ENCODE measurements around the gene IBSP.
A peak's percentile ranks its signal among the peaks of the same experiment; 100 is the strongest.

The IBSP gene

DNA sequence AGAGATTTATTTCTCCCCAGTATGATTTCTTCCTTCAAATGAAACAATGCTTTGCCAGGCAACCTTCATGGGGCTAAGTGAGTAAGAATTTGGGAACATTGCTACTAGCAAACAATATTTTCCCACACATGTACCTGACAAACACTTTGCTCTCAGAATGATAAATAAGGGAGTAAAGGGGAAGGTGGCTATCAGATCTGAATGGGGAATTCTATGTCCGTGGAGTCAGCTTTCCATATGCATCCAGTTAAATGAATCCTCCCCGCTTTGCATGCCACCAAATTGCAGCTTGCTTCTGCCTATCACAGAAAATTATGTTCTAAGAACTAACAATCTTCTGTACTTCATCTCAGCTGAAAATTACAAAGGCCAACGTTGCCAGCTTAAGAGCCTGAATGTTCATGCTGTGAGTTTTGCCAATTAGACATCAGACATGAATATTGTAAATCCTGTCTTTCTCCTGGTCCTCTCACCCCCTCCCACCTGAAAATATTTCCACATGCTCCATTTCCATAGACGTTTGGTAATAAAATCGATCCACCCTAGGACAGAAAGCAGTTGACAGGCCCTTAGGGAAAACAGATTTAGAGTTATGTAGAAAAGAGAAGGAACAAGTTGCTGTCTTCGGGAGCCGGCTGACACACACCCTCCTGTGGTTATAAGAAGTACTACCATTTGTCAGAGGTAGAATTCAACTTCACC is 39.7 kb downstream of the IBSP start:
- peak; percentile 25 for DNase-seq

DNA sequence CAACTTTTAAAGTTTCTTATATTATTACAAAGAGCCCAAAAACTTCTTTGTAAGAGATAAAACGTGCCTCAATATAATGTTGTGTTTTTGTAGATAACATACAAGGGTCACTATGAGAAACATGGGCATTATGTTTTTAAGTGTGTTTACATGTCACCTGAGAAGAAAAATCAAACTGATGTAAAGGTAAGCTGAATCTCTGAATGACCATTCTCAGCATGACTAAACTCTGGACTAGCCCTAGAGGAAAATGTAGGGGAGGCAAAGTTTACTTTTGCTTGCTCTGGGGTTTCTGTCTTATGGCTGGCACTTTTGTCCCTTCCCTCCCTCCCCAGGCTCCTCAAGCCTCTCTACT is 40.2 kb downstream of the IBSP start:
- DNase-seq: no peak

DNA sequence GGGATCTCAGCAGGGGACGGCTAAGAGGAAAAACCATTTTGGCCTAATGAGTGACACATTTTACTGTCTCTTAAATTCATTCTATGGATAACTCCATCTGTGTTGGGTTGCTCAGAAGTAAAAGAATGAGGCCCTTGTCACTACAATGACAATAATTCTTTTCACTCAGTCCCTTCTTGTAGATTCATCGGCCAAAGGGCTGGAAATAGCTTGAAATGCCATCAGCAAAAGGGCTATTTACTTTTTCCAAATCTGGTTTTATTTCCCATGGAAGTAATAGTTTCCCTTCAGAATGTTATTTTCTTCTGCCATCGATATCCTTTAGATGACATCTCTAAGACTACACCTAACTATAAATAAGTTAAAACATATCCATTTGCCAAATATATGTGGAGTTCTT is 40.8 kb downstream of the IBSP start:
- DNase-seq: no peak

DNA sequence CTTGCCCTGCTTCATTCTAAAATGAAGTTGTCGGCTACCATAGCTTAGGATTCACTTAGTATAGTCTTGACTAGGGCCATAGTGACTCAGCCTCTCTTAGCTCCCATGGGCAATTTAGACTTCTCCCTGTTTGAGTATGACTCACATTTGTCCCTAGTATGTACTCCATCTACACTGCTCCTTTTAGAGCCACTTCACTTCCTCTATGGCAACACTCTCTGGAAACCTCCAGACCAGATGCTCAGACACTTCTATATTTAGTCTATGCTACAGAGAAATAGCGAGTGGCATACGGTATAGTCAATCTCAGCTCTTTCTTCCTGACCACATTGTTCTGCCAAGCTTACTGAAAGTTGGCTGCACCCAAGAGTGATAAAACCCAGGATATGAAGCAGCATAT is 44.6 kb downstream of the IBSP start:
- no peak for DNase-seq

DNA sequence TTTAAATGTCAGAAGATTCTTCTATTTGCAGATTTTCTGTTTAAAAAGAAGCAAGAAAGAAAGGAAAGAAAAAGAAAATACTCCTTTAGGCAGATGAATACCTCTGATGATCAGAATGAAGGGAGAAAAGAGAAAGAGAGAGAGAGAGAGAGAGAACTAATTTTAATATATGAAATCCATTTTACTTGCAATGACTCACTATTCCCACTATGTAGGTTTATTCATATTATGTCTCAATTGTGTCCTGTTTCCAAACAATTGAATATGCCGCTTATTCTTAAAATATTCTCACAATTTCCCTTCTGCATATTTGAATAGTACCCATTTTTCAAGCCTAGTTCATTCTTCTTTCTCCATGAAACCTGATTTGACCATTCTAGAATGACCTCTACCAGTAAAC is 45.1 kb downstream of the IBSP start:
- DNase-seq: no peak

DNA sequence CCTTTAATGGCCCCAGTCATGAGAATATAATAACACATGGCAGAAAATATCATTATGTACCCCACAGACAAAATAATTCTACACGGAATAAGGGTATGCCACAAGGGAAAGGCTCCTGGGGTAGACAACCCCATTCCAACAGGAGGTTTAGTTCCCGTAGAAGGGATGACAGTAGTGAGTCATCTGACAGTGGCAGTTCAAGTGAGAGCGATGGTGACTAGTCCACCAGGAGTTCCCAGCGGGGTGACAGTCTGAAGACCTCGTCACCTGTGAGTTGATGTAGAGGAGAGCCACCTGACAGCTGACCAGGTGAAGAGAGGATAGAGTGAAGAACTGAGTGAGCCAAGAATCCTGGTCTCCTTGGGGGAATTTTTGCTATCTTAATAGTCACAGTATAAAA is 46.9 kb downstream of the IBSP start:
- no peak for DNase-seq

DNA sequence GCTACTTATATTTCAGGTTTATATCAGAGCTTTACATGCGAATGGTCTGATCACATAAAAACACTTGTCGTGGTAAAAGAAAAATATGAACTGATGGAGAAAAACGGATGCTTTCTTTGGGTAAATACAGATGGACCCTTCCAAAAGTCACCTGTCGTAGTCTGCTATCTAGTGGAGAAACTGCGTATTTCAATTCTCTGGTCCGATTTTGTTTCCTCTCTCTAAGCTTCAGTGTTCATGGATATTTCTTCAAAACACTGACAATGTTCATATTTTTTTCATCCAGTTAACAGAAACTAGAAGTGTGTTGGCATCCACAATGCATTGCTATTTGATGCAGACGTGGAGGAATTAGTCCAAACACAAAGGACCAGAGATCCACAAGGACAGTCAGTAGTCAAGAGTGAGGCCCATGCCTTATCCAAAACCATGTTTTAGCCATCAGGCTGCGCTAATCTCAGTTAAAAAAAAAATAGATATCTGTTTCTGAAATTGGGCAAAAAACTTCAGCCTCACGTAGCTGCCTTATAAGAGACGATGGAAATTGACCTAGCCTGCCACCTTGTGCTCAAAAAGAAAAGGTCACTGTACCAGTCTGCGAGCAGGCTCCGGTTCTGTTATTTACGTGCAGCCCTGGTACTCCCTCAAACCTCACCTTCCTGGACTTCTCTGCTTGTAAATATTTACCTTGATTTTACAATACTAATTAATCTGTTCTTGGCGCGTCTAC is 49.4 kb downstream of the IBSP start:
- DNase-seq: peak; percentile 51

DNA sequence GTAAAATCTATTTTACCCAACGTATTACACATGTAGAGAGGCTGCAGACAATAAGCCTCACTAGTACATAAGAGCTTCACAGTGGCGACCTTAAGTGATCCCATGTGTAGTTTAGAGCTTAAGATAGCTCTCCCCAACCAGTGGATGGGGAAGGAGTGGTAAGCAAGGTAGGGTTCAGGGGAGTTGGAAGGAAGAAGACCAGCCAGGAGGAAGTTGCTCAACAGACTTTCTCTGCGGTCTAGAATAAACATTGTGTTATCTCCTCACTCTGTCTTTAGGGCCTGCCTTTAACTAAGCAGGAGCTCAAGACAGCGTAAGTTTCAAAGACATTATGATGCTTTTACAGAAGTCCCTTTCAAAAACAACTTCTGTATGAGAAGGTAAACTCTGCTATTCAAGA is 50.3 kb downstream of the IBSP start:
- no peak for DNase-seq

DNA sequence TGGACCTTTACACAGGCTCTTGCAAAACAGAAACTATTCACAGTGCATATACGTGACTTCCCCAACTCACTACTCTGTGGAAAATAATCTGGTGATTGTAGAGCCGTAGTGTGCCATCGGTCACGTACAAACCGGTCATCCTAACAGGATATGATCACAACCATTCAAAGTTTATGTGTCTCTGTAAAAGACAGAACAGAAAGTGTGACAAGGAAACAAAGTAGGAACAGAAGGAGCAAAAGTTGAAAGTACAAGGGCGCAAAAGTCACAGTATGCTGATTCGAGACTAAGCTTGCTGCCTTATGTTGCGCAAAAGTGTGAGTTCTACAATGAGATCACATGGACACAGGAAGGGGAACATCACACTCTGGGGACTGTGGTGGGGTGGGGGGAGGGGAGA is 52.0 kb downstream of the IBSP start:
- DNase-seq: no peak

DNA sequence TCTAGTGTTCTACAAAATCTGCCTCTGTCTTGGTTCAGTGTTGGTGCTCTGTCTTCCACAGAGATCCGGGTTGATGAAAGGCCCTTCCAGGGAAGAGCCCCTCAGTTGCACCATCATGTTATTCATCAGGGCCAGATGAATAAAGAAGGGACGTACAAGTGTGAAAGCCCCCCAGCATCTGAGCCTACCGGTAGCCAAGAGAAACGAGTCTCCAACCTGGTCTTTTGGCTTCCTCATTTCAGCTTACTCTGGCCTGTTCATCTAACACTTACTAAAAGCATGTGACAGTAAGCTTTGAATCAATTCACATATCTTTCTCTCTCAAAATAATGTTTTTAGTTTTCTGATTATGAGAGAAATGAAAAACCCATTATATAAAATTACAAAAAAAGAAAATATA is 52.6 kb downstream of the IBSP start:
- DNase-seq: no peak

DNA sequence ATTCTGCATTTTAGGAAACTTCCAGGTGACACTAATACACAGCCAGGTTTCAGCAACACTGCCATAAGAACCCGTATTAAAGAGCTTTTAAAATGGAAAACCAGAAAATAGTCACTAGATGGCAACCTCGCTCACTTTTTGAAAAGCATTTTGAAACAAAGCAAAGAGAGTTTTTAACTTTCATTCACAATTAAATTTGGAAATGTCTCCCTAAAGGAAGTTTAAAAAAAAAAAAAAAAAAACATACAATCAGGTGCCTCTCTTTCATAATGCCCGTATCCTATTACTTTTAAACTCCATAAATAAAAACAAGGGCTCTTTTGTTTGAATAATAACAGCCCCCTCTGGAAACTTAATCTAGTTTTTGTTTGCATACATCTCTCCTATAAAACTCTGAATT is 53.8 kb downstream of the IBSP start:
- DNase-seq: peak; percentile 24

DNA sequence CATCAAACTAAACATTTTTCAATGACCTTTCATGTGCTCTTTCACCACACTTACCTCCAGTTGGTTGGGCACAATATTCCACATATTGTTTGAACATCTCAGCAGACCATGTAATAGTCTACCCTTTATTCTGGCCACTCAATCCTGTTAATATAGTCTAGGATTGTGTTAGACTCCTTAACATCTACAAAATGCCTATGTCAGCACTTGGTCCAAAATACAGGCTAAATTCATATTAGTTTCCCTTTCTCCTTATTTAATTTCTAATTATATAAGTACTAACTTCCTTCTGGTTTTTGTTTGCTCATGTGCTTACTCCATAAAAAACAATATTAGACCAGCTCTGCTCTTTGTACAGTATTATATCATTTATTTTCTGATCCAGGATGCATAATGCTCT is 54.5 kb downstream of the IBSP start:
- DNase-seq: no peak

DNA sequence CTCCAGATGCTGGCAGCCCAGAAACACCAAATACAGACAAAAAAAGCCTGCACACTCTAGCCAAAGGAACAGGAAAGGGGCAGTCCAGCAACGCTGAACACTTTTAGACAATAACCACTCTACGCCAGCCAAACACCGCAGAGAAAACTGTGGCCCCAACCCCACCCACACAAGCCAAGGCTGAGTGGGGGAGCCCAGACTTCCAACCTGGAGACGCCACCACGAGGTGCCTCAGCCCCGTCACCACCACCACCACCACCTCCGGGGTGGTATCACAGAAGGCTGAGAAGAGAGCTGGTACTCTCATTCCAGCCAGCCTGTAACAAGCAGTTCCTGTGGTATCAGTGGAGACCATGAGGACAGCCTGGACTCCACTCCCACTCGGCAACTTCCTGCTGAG is 56.2 kb downstream of the IBSP start:
- DNase-seq: no peak

DNA sequence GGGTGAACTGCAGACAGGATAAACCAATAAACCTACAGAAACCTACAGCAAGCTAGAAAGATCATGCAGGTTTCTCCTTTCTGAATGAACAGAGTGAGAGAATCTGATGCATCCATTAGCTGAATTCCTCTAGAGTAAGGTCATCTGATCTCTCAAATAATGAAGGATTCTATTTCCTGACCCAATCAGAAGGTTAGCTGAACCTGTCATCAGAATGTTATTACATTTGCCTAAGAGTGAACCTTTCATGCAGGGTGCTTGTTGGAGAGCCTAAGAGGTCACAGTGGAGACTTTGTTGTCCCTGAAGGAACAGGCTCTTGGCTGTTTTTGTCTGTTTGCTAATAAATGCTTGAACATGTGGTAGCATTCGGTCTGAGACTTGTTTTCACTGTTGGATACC is 57.5 kb downstream of the IBSP start:
- DNase-seq: no peak

DNA sequence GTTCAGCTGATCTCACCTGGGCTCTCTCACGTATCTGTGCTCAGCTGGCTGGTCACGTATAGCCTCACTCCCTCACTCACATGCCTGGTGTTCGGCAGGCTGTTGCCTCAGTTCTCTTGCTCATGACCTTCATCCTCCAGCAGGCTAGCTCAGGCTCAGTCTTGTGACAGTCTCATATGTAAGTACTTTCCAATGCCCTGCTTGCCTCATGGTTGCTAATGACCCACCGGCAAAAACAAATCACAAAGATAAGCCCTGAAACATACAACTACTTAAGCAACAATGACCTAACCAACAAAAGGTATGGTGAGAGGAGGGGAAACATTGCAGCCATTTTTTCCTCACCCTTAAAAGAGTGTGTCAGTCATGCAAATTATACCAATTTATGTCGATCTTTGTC is 58.4 kb downstream of the IBSP start:
- DNase-seq: no peak

Data from activated CD4-positive, alpha-beta T cell treated with anti-CD3 and anti-CD28 coated beads, Interleukin-2, amount 50 U/mL, for 16 hours (primary cell).